WTC11 (cell line): Measurements from ENCODE around the gene KIF2A. TPM values are rescaled to one million over a fixed set of nuclear protein-coding genes. Genes with fewer than 3 reads are reported as not detected.
A peak's percentile ranks its signal among the peaks of the same experiment; 100 is the strongest.

ENCODE experiments used
- ATAC-seq: fragments of 200-7000 bp; cut with Tn5 transposase; 2 replicates; pipeline ENCODE4 v1.10.0; 2021; ENCODE audit warnings: mild to moderate bottlenecking, moderate library complexity
- CTCF ChIA-PET: fragments of 300-600 bp; sonication (Branson Sonifier 250); formaldehyde crosslinking; loops from one replicate; lab custom pipeline; 2021; ENCODE audit warnings: antibody characterized with exemption; lab: Charles Lee
- POLR2A ChIA-PET: fragments of 350-600 bp; sonication (Branson Sonifier 250); formaldehyde crosslinking; loops from one replicate; lab custom pipeline; 2021; ENCODE audit warnings: antibody characterized with exemption; lab: Charles Lee
- DNase-seq: peaks from one replicate; pipeline ENCODE4 v3.0.0; 2021; ENCODE audit warnings: low spot score
- H3K27ac Mint-ChIP-seq: 2 replicates; pipeline ENCODE4 v1.8.0; 2021; ENCODE audit warnings: mixed read lengths
- H3K27me3 Mint-ChIP-seq: 2 replicates; pipeline ENCODE4 v1.8.0; 2021; ENCODE audit warnings: low read depth, mild to moderate bottlenecking, moderate library complexity, mixed read lengths
- H3K36me3 Mint-ChIP-seq: 2 replicates; pipeline ENCODE4 v1.8.0; 2021; ENCODE audit warnings: mixed read lengths
- H3K4me1 Mint-ChIP-seq: 2 replicates; pipeline ENCODE4 v1.8.0; 2022; ENCODE audit warnings: mixed read lengths
- H3K4me3 Mint-ChIP-seq: 2 replicates; pipeline ENCODE4 v1.8.0; 2021; ENCODE audit warnings: mild to moderate bottlenecking, moderate library complexity, mixed read lengths
- H3K9me3 Mint-ChIP-seq: 2 replicates; pipeline ENCODE4 v1.8.0; 2021; ENCODE audit warnings: mixed read lengths
- CREB1 ChIP-seq: sonication (generic); formaldehyde crosslinking; IDR thresholded peaks from 2 replicates; pipeline ENCODE4 v1.8.0; 2023; ENCODE audit warnings: mild to moderate bottlenecking, missing genetic modification reagents
- ESRRA ChIP-seq: sonication (generic); formaldehyde crosslinking; IDR thresholded peaks from 2 replicates; pipeline ENCODE4 v1.8.1; 2022; ENCODE audit warnings: mild to moderate bottlenecking, missing genetic modification reagents, borderline replicate concordance
- ETV6 ChIP-seq: sonication (generic); formaldehyde crosslinking; IDR thresholded peaks from 2 replicates; pipeline ENCODE4 v1.8.1; 2022; ENCODE audit warnings: mild to moderate bottlenecking, missing genetic modification reagents
- FOXK1 ChIP-seq: sonication (generic); formaldehyde crosslinking; IDR thresholded peaks from 2 replicates; pipeline ENCODE4 v1.8.0; 2022; ENCODE audit warnings: mild to moderate bottlenecking, moderate library complexity, missing genetic modification reagents
- GRHL2 ChIP-seq: fragments of 250-450 bp; sonication (Bioruptor Pico); IDR thresholded peaks from 2 replicates; pipeline ENCODE4 v1.8.0; 2022; ENCODE audit warnings: mild to moderate bottlenecking, moderate library complexity; ENCODE audit not compliant: insufficient replicate concordance, severe bottlenecking
- HMGA2 ChIP-seq: fragments of 250-450 bp; sonication (Bioruptor Pico); IDR thresholded peaks from 2 replicates; pipeline ENCODE4 v1.4.0; 2021; ENCODE audit warnings: mild to moderate bottlenecking, moderate library complexity
- JAZF1 ChIP-seq: fragments of 250-450 bp; sonication (Bioruptor Pico); IDR thresholded peaks from 2 replicates; pipeline ENCODE4 v1.9.0; 2021; ENCODE audit warnings: moderate library complexity, mild to moderate bottlenecking, inconsistent platforms
- MXD4 ChIP-seq: fragments of 250-450 bp; sonication (Bioruptor Pico); IDR thresholded peaks from 2 replicates; pipeline ENCODE4 v1.8.0; 2021; ENCODE audit warnings: mild to moderate bottlenecking, moderate library complexity, borderline replicate concordance
- MYBL2 ChIP-seq: sonication (generic); formaldehyde crosslinking; IDR thresholded peaks from 2 replicates; pipeline ENCODE4 v1.8.1; 2023; ENCODE audit warnings: mild to moderate bottlenecking, moderate library complexity, missing genetic modification reagents
- OVOL2 ChIP-seq: fragments of 250-450 bp; sonication (Bioruptor Pico); IDR thresholded peaks from 2 replicates; pipeline ENCODE4 v1.9.0; 2021; ENCODE audit warnings: mild to moderate bottlenecking, borderline replicate concordance
- SMAD4 ChIP-seq: sonication (generic); formaldehyde crosslinking; IDR thresholded peaks from 2 replicates; pipeline ENCODE4 v1.8.0; 2022; ENCODE audit warnings: mild to moderate bottlenecking, missing genetic modification reagents
- TEAD1 ChIP-seq: sonication (generic); formaldehyde crosslinking; IDR thresholded peaks from 2 replicates; pipeline ENCODE4 v1.8.0; 2022; ENCODE audit warnings: mild to moderate bottlenecking, missing genetic modification reagents
- TP53 ChIP-seq: sonication (generic); formaldehyde crosslinking; IDR thresholded peaks from 2 replicates; pipeline ENCODE4 v1.8.1; 2023; ENCODE audit warnings: mild to moderate bottlenecking, missing genetic modification reagents
- ZNF121 ChIP-seq: sonication (generic); formaldehyde crosslinking; IDR thresholded peaks from 2 replicates; pipeline ENCODE4 v1.8.0; 2023; ENCODE audit warnings: missing genetic modification reagents
- ZNF138 ChIP-seq: sonication (generic); formaldehyde crosslinking; conservative IDR thresholded peaks from 2 replicates; pipeline ENCODE4 v1.8.1; 2022; ENCODE audit warnings: mild to moderate bottlenecking, moderate library complexity, missing genetic modification reagents
- ZNF219 ChIP-seq: sonication (generic); formaldehyde crosslinking; IDR thresholded peaks from 2 replicates; pipeline ENCODE4 v1.8.0; 2023; ENCODE audit warnings: missing genetic modification reagents, mild to moderate bottlenecking, borderline replicate concordance
- ZNF263 ChIP-seq: sonication (generic); formaldehyde crosslinking; IDR thresholded peaks from 2 replicates; pipeline ENCODE4 v1.8.1; 2022; ENCODE audit warnings: low read depth, mild to moderate bottlenecking, moderate library complexity, missing genetic modification reagents
- ZNF317 ChIP-seq: sonication (generic); formaldehyde crosslinking; IDR thresholded peaks from 2 replicates; pipeline ENCODE4 v1.8.1; 2023; ENCODE audit warnings: low read depth, mild to moderate bottlenecking, moderate library complexity, missing genetic modification reagents, borderline replicate concordance
- ZNF416 ChIP-seq: fragments of 250-450 bp; sonication (Bioruptor Pico); IDR thresholded peaks from 2 replicates; pipeline ENCODE4 v1.9.0; 2021; ENCODE audit warnings: mild to moderate bottlenecking, inconsistent platforms
- ZNF423 ChIP-seq: fragments of 250-450 bp; sonication (Bioruptor Pico); IDR thresholded peaks from 2 replicates; pipeline ENCODE4 v2.1.2; 2022; ENCODE audit warnings: mild to moderate bottlenecking, moderate library complexity
- total RNA-seq: library from RNA; stranded (reverse); gene quantifications from 3 replicates; pipeline ENCODE4 v1.2.3, GENCODE V29; 2021
- TF ChIP-seq, protein P1 (sequence below): sonication (generic); formaldehyde crosslinking; IDR thresholded peaks from 2 replicates; pipeline ENCODE4 v1.8.1; 2023; ENCODE audit warnings: mild to moderate bottlenecking, missing genetic modification reagents
- TF ChIP-seq, protein P2 (sequence below): sonication (generic); formaldehyde crosslinking; IDR thresholded peaks from 2 replicates; pipeline ENCODE4 v1.8.1; 2023; ENCODE audit warnings: mild to moderate bottlenecking, moderate library complexity, missing genetic modification reagents
- TF ChIP-seq, protein P3 (sequence below): sonication (generic); formaldehyde crosslinking; IDR thresholded peaks from 2 replicates; pipeline ENCODE4 v1.8.1; 2023; ENCODE audit warnings: mild to moderate bottlenecking, missing genetic modification reagents, moderate library complexity
- TF ChIP-seq, protein P4 (sequence below): fragments of 250-450 bp; sonication (Bioruptor Pico); IDR thresholded peaks from 2 replicates; pipeline ENCODE4 v2.1.2; 2022; ENCODE audit warnings: mild to moderate bottlenecking, moderate library complexity
- TF ChIP-seq, protein P5 (sequence below): sonication (generic); formaldehyde crosslinking; IDR thresholded peaks from 2 replicates; pipeline ENCODE4 v1.8.1; 2022; ENCODE audit warnings: mild to moderate bottlenecking, missing genetic modification reagents, moderate library complexity, borderline replicate concordance
- TF ChIP-seq, protein P6 (sequence below): fragments of 250-450 bp; sonication (Bioruptor Pico); IDR thresholded peaks from 2 replicates; pipeline ENCODE4 v1.9.0; 2021; ENCODE audit warnings: moderate library complexity, mild to moderate bottlenecking, inconsistent platforms, borderline replicate concordance

Gene KIF2A
- total RNA-seq, 1 experiment from 2014 or later = 77.8 TPM

DNA sequence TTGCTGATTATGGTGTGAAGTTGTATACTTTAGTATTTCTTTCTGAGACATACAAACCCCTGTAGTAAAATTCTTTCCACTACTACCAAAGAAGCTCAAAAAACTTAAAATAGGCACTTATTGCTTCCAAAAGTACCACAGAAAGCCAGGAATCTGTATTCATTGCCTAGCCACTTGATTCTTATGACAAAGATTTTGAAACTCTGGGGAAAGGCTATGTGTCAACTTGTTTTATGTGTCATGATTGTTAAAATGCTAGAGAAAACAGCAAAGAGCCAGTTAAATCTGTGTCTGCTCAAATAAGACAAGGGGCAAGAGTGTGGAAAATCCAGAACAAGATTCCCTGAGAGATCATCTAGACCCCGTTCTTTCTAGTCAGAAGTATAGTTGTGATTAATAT lies 6.0 kb downstream of the KIF2A start:
- Mint-ChIP-seq H3K9me3 (no peaks in the 10 kb centered on the region), H3K36me3 (peaks cover 12% of the 10 kb centered on the region)
- ChIA-PET POLR2A (no interaction called here), CTCF (no interaction called here)
- DNase-seq (no peak), ATAC-seq (no peak)
- TF ChIP-seq FOXK1 (CRISPR knock-in tag) = no peak
- no peak for TF ChIP-seq HMGA2 (CRISPR knock-in tag)
- TF ChIP-seq, all 79 proteins: peak for 0
- Mint-ChIP-seq H3K4me1 (peaks cover 62% of the 10 kb centered on the region), H3K27ac (peak overlapping the region; percentile 5; the same call in 1 of the 2 replicates), H3K4me3 (no peak overlapping the region), H3K27me3 (no peaks in the 10 kb centered on the region)

DNA sequence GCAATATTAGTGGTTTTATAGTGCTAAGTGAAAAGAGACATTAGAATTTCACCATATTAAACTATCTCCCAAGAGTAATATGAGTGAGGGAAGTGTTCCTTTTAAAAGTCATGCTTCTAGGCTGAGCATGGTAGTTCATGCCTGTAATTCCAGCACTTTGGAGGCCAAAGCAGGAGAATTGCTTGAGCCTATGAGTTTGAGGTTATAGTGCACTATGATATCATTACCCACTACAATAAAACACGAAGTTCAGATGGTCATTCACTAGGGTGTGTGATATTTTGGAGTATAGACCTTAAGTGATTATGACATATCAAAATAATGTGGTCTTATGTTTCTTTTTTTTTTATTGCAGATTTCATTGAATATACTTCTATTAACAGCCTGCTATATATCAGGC lies 6.7 kb downstream of the KIF2A start:
- ChIA-PET CTCF (no interaction called here), POLR2A (no interaction called here)
- Mint-ChIP-seq H3K4me3 (no peak overlapping the region), H3K9me3 (no peaks in the 10 kb centered on the region), H3K36me3 (peaks cover 12% of the 10 kb centered on the region), H3K27me3 (no peaks in the 10 kb centered on the region), H3K27ac (no peak overlapping the region), H3K4me1 (peaks cover 57% of the 10 kb centered on the region)
- TF ChIP-seq, protein P1, sequence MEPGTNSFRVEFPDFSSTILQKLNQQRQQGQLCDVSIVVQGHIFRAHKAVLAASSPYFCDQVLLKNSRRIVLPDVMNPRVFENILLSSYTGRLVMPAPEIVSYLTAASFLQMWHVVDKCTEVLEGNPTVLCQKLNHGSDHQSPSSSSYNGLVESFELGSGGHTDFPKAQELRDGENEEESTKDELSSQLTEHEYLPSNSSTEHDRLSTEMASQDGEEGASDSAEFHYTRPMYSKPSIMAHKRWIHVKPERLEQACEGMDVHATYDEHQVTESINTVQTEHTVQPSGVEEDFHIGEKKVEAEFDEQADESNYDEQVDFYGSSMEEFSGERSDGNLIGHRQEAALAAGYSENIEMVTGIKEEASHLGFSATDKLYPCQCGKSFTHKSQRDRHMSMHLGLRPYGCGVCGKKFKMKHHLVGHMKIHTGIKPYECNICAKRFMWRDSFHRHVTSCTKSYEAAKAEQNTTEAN (CRISPR knock-in tag) = no peak
- TF ChIP-seq ZNF263 (no peak), SMAD4 (CRISPR knock-in tag) (no peak), ZNF416 (CRISPR knock-in tag) (no peak), MYBL2 (CRISPR knock-in tag) (no peak), ETV6 (no peak), ZNF219 (CRISPR knock-in tag) (no peak), ZNF423 (no peak), TEAD1 (CRISPR knock-in tag) (no peak), ZNF121 (CRISPR knock-in tag) (no peak), JAZF1 (CRISPR knock-in tag) (no peak)
- TF ChIP-seq, protein P2, sequence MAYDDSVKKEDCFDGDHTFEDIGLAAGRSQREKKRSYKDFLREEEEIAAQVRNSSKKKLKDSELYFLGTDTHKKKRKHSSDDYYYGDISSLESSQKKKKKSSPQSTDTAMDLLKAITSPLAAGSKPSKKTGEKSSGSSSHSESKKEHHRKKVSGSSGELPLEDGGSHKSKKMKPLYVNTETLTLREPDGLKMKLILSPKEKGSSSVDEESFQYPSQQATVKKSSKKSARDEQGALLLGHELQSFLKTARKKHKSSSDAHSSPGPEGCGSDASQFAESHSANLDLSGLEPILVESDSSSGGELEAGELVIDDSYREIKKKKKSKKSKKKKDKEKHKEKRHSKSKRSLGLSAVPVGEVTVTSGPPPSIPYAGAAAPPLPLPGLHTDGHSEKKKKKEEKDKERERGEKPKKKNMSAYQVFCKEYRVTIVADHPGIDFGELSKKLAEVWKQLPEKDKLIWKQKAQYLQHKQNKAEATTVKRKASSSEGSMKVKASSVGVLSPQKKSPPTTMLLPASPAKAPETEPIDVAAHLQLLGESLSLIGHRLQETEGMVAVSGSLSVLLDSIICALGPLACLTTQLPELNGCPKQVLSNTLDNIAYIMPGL = no peak
- TF ChIP-seq, protein P3, sequence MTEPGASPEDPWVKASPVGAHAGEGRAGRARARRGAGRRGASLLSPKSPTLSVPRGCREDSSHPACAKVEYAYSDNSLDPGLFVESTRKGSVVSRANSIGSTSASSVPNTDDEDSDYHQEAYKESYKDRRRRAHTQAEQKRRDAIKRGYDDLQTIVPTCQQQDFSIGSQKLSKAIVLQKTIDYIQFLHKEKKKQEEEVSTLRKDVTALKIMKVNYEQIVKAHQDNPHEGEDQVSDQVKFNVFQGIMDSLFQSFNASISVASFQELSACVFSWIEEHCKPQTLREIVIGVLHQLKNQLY = no peak
- TF ChIP-seq, protein P4, sequence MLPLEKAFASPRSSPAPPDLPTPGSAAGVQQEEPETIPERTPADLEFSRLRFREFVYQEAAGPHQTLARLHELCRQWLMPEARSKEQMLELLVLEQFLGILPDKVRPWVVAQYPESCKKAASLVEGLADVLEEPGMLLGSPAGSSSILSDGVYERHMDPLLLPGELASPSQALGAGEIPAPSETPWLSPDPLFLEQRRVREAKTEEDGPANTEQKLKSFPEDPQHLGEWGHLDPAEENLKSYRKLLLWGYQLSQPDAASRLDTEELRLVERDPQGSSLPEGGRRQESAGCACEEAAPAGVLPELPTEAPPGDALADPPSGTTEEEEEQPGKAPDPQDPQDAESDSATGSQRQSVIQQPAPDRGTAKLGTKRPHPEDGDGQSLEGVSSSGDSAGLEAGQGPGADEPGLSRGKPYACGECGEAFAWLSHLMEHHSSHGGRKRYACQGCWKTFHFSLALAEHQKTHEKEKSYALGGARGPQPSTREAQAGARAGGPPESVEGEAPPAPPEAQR = no peak
- TF ChIP-seq, protein P5, sequence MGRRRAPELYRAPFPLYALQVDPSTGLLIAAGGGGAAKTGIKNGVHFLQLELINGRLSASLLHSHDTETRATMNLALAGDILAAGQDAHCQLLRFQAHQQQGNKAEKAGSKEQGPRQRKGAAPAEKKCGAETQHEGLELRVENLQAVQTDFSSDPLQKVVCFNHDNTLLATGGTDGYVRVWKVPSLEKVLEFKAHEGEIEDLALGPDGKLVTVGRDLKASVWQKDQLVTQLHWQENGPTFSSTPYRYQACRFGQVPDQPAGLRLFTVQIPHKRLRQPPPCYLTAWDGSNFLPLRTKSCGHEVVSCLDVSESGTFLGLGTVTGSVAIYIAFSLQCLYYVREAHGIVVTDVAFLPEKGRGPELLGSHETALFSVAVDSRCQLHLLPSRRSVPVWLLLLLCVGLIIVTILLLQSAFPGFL (CRISPR knock-in tag) = no peak
- ATAC-seq (no peak), DNase-seq (no peak)

DNA sequence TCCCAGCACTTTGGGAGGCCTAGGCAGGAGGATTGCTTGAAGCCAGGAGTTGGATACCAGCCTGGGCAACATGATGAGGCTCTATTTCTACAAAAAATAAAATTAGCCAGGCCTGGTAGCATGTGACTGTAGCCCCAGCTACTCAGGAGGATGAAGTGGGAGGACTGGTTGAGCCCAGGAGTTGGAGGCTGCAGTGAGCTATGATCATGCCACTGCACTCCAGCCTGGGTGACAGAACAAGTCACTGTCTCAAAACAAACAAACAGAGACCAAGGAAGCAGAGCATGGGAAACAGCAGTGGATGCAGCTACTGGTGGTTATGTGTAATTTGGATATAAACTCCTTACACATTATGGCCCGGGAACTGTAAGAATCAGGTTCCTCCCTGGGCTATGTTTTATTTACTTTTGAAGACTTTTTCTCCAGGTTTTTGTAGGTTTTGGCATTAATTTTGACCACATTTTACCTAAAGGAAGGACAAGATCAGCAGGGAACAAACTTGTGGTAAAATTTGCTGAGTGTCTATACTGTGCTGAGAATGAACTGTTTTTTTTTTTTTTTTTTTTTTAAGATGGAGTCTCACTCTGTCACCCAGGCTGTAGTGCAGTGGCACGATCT lies 8.3 kb downstream of the KIF2A start:
- ATAC-seq (no peak), DNase-seq (no peak)
- peaks cover 51% of the 10 kb centered on the region for H3K4me1 Mint-ChIP-seq
- H3K27me3 Mint-ChIP-seq = no peaks in the 10 kb centered on the region
- H3K27ac Mint-ChIP-seq = no peak overlapping the region
- H3K36me3 Mint-ChIP-seq = peaks cover 5% of the 10 kb centered on the region; the same call in 1 of the 2 replicates
- ChIA-PET POLR2A (no interaction called here), CTCF (no interaction called here)
- no peak overlapping the region for H3K4me3 Mint-ChIP-seq
- no peaks in the 10 kb centered on the region for H3K9me3 Mint-ChIP-seq
- TF ChIP-seq TP53 (CRISPR knock-in tag) (no peak), OVOL2 (CRISPR knock-in tag) (no peak), JAZF1 (CRISPR knock-in tag) (no peak), CREB1 (no peak), ZNF317 (CRISPR knock-in tag) (no peak), SMAD4 (CRISPR knock-in tag) (no peak), ESRRA (CRISPR knock-in tag) (no peak), MXD4 (no peak), ZNF138 (CRISPR knock-in tag) (no peak), GRHL2 (CRISPR knock-in tag) (no peak)
- TF ChIP-seq, protein P6, sequence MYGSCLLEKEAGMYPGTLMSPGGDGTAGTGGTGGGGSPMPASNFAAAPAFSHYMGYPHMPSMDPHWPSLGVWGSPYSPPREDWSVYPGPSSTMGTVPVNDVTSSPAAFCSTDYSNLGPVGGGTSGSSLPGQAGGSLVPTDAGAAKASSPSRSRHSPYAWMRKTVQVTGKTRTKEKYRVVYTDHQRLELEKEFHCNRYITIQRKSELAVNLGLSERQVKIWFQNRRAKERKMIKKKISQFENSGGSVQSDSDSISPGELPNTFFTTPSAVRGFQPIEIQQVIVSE (CRISPR knock-in tag) = no peak
